ENCODE results near the gene ZDBF2. TPM values are rescaled to one million over a fixed set of nuclear protein-coding genes. Genes with fewer than 3 reads are reported as not detected.
"Not testable (repeated sequence)": the region's sequence is repeated elsewhere in the genome, so short reads cannot be mapped to it uniquely, and the experiment has no call there.

The ZDBF2 gene
- total RNA-seq, 4 donors from 2014 or later = 10.6 to 14.0 (median 12.1) TPM

DNA sequence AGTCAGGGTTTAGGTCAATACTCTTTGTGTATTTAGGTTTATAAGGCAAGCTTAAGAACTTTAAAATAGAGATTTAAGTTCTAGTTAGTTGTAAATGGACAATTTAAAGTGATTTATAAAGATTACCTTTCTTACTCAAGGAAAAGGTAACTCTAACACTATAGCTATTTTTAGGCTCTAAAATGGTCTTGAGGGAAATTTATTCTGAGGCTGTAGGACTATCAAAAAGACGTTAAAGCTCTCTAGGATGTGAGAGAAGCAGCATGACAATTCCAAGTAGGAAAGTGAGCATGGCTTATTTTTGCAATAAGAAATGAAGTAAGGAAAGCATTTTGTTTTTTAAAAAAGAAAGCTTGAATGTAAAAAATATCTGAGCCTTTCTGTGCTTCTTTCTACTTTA, 78.1 kb downstream of the ZDBF2 start:
- DNase-seq (ENCODE audit: extremely low spot score) = no peak
- Histone ChIP-seq H3K4me1 (no peaks in the 10 kb centered on the region), H3K4me3 (no peak overlapping the region), H3K36me3 (no peaks in the 10 kb centered on the region), H3K27me3 (no peaks in the 10 kb centered on the region), H3K27ac (replicated peaks in 1 of 4) (no peak overlapping the region), H3K9me3 (no peaks in the 10 kb centered on the region)
- WGBS = 42% methylated on average over 1 of the region's 1 CpG
- intact Hi-C loops (cut with DNase I) = no loop called here
- TF ChIP-seq POLR2A (IDR thresholded peaks at IDR 0.05; ENCODE audit: low read depth) (no peak), POLR2AphosphoS5 (IDR thresholded peaks at IDR 0.05) (no peak), EP300 (IDR thresholded peaks at IDR 0.05) (no peak)
- TF ChIP-seq, protein P1, sequence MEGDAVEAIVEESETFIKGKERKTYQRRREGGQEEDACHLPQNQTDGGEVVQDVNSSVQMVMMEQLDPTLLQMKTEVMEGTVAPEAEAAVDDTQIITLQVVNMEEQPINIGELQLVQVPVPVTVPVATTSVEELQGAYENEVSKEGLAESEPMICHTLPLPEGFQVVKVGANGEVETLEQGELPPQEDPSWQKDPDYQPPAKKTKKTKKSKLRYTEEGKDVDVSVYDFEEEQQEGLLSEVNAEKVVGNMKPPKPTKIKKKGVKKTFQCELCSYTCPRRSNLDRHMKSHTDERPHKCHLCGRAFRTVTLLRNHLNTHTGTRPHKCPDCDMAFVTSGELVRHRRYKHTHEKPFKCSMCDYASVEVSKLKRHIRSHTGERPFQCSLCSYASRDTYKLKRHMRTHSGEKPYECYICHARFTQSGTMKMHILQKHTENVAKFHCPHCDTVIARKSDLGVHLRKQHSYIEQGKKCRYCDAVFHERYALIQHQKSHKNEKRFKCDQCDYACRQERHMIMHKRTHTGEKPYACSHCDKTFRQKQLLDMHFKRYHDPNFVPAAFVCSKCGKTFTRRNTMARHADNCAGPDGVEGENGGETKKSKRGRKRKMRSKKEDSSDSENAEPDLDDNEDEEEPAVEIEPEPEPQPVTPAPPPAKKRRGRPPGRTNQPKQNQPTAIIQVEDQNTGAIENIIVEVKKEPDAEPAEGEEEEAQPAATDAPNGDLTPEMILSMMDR (IDR thresholded peaks at IDR 0.05) = no peak

DNA sequence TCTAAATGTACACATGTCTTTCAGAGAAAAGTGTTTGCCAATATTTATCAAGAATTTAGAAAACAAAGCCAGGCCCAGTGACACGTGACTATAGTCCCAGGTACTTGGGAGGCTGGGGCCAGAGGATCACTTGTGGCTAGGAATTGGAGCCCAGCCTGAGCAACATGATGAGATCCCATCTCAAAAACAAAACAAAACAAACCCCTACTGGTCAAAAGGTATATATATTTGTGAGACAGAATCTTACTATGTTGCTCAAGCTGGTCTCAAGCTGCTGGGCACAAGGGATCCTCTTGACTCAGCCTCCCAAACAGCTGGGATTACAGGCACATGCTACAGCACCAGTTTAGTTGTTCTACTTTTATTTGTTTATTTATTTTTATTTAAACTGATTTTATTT, 79.2 kb downstream of the ZDBF2 start:
- no peaks in the 10 kb centered on the region for H3K27me3 ChIP-seq
- peaks cover 0 to 5% (median 0%) of the 10 kb centered on the region in 4 donors for H3K9me3 ChIP-seq
- TF ChIP-seq POLR2AphosphoS5 (IDR thresholded peaks at IDR 0.05) (no peak), EP300 (IDR thresholded peaks at IDR 0.05) (no peak), POLR2A (IDR thresholded peaks at IDR 0.05; ENCODE audit: low read depth) (no peak)
- TF ChIP-seq, protein P1 (IDR thresholded peaks at IDR 0.05) = no peak
- no peaks in the 10 kb centered on the region for H3K36me3 ChIP-seq
- no peak overlapping the region for H3K27ac ChIP-seq (replicated peaks in 1 of 4)
- H3K4me1 ChIP-seq = no peaks in the 10 kb centered on the region
- intact Hi-C loops (cut with DNase I) = no loop called here
- H3K4me3 ChIP-seq = no peak overlapping the region
- no peak for DNase-seq (ENCODE audit: extremely low spot score)
- WGBS = 86% methylated on average over 1 of the region's 1 CpG

DNA sequence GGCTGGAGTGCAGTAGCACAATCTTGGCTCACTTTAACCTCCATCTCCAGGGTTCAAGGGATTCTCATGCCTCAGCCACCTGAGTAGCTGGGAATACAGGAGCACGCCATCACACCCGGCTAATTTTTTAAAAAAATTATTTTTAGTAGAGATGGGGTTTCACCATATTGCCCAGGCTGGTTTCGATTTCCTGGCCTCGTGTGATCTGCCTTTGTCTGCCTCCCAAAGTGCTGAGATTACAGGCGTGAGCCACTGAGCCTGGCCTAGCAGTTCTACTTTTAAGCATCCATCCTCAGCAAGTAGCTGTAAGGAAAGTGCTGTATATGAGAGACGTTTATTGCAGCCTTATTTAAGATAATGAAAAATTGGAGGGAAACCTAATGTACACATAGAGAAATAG, 79.7 kb downstream of the ZDBF2 start:
- Histone ChIP-seq H3K27me3 (no peaks in the 10 kb centered on the region), H3K4me3 (no peak overlapping the region), H3K4me1 (no peaks in the 10 kb centered on the region), H3K9me3 (peaks cover 0 to 5% (median 0%) of the 10 kb centered on the region in 4 donors), H3K36me3 (no peaks in the 10 kb centered on the region), H3K27ac (replicated peaks in 1 of 4) (no peak overlapping the region)
- DNase-seq (ENCODE audit: extremely low spot score) = no peak
- WGBS = 85% methylated on average over 6 of the region's 6 CpGs
- TF ChIP-seq EP300 (IDR thresholded peaks at IDR 0.05) (no peak), POLR2AphosphoS5 (IDR thresholded peaks at IDR 0.05) (no peak), POLR2A (IDR thresholded peaks at IDR 0.05; ENCODE audit: low read depth) (no peak)
- TF ChIP-seq, protein P1 (IDR thresholded peaks at IDR 0.05) = no peak
- intact Hi-C loops (cut with DNase I) = no loop called here

DNA sequence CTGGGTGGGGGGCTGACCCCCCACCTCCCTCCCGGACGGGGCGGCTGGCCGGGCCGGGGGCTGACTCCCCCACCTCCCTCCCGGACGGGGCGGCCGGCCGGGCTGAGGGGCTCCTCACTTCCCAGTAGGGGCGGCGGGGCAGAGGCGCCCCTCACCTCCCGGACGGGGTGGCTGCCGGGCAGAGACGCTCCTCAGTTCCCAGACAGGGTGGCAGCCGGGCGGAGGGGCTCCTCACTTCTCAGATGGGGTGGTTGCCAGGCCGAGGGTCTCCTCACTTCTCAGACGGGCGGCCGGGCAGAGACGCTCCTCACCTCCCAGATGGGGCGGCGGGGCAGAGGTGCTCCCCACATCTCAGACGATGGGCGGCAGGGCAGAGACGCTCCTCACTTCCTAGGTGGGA, 82.4 kb downstream of the ZDBF2 start:
- H3K9me3 ChIP-seq; H3K27ac ChIP-seq (replicated peaks in 1 of 4); H3K4me3 ChIP-seq; H3K27me3 ChIP-seq; intact Hi-C loops (cut with DNase I); H3K36me3 ChIP-seq; DNase-seq (ENCODE audit: extremely low spot score); H3K4me1 ChIP-seq: not testable (repeated sequence)
- WGBS = 95% methylated on average over 10 of the region's 29 CpGs

DNA sequence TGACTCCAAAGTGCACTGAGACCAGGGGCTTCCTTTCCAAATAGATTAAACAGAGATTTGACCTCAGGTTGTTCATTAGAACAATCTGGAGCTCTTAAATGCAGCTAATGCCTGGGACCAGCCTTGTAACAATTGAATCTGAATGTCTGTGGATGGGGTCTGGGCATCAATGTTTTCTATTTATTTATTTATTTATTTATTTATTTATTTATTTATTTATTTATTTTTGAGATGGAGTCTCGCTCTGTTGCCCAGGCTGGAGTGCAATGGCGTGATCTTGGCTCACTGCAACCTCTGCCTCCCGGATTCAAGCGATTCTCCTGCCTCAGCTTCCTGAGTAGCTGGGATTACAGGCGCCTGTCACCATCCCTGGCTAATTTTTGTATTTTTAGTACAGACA, 86.4 kb downstream of the ZDBF2 start:
- H3K4me1 ChIP-seq; H3K9me3 ChIP-seq; H3K4me3 ChIP-seq; H3K27ac ChIP-seq (replicated peaks in 1 of 4); H3K27me3 ChIP-seq; DNase-seq (ENCODE audit: extremely low spot score); H3K36me3 ChIP-seq; intact Hi-C loops (cut with DNase I): not testable (repeated sequence)
- WGBS = 95% methylated on average over 5 of the region's 5 CpGs

DNA sequence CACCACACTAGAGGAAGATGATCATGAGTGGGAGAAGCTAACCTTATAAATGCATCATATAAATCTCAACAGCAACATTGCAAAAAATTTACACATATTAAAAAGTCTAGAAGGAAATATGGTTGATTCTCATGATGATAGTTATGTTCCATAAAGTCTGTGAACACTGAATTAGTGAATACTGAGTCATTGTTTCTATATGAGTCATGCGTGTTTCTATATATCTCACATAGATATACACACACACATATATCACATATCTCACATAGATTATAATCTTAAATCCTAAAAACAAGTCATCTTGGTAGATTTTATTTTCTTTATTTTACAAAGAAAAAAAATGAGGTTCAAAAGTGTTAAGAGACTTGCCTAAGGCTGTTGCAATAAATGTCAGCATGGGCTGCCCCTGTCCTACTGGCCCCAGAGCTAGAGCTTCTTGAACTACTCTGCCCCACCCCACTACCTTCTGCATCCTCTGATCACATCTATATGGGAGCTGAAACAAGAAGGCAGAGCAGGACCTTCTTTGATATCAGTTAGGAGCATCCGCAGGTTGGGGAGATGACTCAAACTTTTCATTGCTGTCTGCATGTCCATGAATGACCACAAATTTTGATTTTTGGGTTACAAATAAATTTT, 87.1 kb downstream of the ZDBF2 start:
- intact Hi-C loops (cut with DNase I) = no loop called here
- H3K9me3 ChIP-seq = peaks cover 0 to 5% (median 0%) of the 10 kb centered on the region in 4 donors
- no peak overlapping the region for H3K4me3 ChIP-seq
- H3K4me1 ChIP-seq = no peaks in the 10 kb centered on the region
- TF ChIP-seq EP300 (IDR thresholded peaks at IDR 0.05) (no peak), POLR2AphosphoS5 (IDR thresholded peaks at IDR 0.05) (no peak), POLR2A (IDR thresholded peaks at IDR 0.05; ENCODE audit: low read depth) (no peak)
- TF ChIP-seq, protein P1 (IDR thresholded peaks at IDR 0.05) = no peak
- no peak overlapping the region for H3K27ac ChIP-seq (replicated peaks in 1 of 4)
- H3K27me3 ChIP-seq = no peaks in the 10 kb centered on the region
- H3K36me3 ChIP-seq = no peaks in the 10 kb centered on the region
- WGBS = 97% methylated on average over 2 of the region's 2 CpGs
- DNase-seq (ENCODE audit: extremely low spot score) = no peak

Measured in esophagus muscularis mucosa (tissue), 4 donors.